ENCODE data around the gene WFIKKN1. TPM values are rescaled to one million over a fixed set of nuclear protein-coding genes. Genes with fewer than 3 reads are reported as not detected.

Gene WFIKKN1
- total RNA-seq, 1 donor from 2014 or later = 0.94 TPM

- H3K27ac Mint-ChIP-seq = no peak overlapping the region
- H3K4me3 Mint-ChIP-seq = peak overlapping the region; percentile 98
- DNase-seq (ENCODE audit: low spot score in 2 of 2, unreplicated experiment in 2 of 2) = no peak
- no peak for TF ChIP-seq CTCF (IDR thresholded peaks at IDR 0.05; ENCODE audit: unreplicated experiment)
- H3K4me1 Mint-ChIP-seq = peaks cover 6% of the 10 kb centered on the region
- H3K36me3 Mint-ChIP-seq = no peaks in the 10 kb centered on the region
- H3K27me3 Mint-ChIP-seq (ENCODE audit: low read depth) = no peaks in the 10 kb centered on the region
- no peaks in the 10 kb centered on the region for H3K9me3 Mint-ChIP-seq
These were observed 4.9 kb downstream of the WFIKKN1 start for GRCh38 chr16:635573-636205.

GRCh38 chr16:636206-637080 is 5.7 kb downstream of the WFIKKN1 start, which contains the start of gene METTL26:
METTL26 (minus strand) TSS chr16:636305; CDS start chr16:636290, 15 bp downstream.
- Mint-ChIP-seq H3K36me3 (no peaks in the 10 kb centered on the region), H3K27me3 (ENCODE audit: low read depth) (no peaks in the 10 kb centered on the region), H3K4me1 (peaks cover 6% of the 10 kb centered on the region), H3K4me3 (peak within 1 kb of the TSS; percentile 98), H3K9me3 (no peaks in the 10 kb centered on the region), H3K27ac (peak within 1 kb of the TSS; percentile 99)
- TF ChIP-seq CTCF (IDR thresholded peaks at IDR 0.05; ENCODE audit: unreplicated experiment) = no peak
- DNase-seq (ENCODE audit: low spot score in 2 of 2, unreplicated experiment in 2 of 2) = peak; percentile 89 to 98

- Mint-ChIP-seq H3K4me3 (peak overlapping the region; percentile 98), H3K4me1 (peaks cover 6% of the 10 kb centered on the region), H3K9me3 (no peaks in the 10 kb centered on the region), H3K36me3 (no peaks in the 10 kb centered on the region), H3K27ac (no peak overlapping the region), H3K27me3 (ENCODE audit: low read depth) (no peaks in the 10 kb centered on the region)
- TF ChIP-seq CTCF (IDR thresholded peaks at IDR 0.05; ENCODE audit: unreplicated experiment) = no peak
- no peak for DNase-seq (ENCODE audit: low spot score in 2 of 2, unreplicated experiment in 2 of 2)
These were observed 6.6 kb downstream of the WFIKKN1 start for GRCh38 chr16:637081-638018.

GRCh38 chr16:638034-638543 is 7.3 kb downstream of the WFIKKN1 start:
- H3K36me3 Mint-ChIP-seq = no peaks in the 10 kb centered on the region
- H3K27me3 Mint-ChIP-seq (ENCODE audit: low read depth) = no peaks in the 10 kb centered on the region
- H3K9me3 Mint-ChIP-seq = no peaks in the 10 kb centered on the region
- H3K4me1 Mint-ChIP-seq = peaks cover 6% of the 10 kb centered on the region
- peak overlapping the region; percentile 55 for H3K4me3 Mint-ChIP-seq
- H3K27ac Mint-ChIP-seq = no peak overlapping the region
- no peak for TF ChIP-seq CTCF (IDR thresholded peaks at IDR 0.05; ENCODE audit: unreplicated experiment)
- DNase-seq (ENCODE audit: low spot score in 2 of 2, unreplicated experiment in 2 of 2) = no peak

GRCh38 chr16:638836-639235 is 8.1 kb downstream of the WFIKKN1 start:
- no peak for DNase-seq (ENCODE audit: low spot score in 2 of 2, unreplicated experiment in 2 of 2)
- H3K4me1 Mint-ChIP-seq = peaks cover 6% of the 10 kb centered on the region
- no peak for TF ChIP-seq CTCF (IDR thresholded peaks at IDR 0.05; ENCODE audit: unreplicated experiment)
- H3K36me3 Mint-ChIP-seq = no peaks in the 10 kb centered on the region
- peak overlapping the region; percentile 31 for H3K4me3 Mint-ChIP-seq
- no peaks in the 10 kb centered on the region for H3K27me3 Mint-ChIP-seq (ENCODE audit: low read depth)
- no peaks in the 10 kb centered on the region for H3K9me3 Mint-ChIP-seq
- no peak overlapping the region for H3K27ac Mint-ChIP-seq

Measured in mesothelial cell of epicardium (in vitro differentiated cells).